K562 (cell line): ENCODE results near the gene PLEKHF1.

Source experiments
- CREB1 ChIP-seq, 2 experiments: sonication (generic) in 1 of 2; formaldehyde crosslinking in 1 of 2; IDR thresholded peaks; 2 replicates each; pipeline versions ENCODE4 v1.6.1 to v1.8.0; 2012 to 2022; ENCODE audit warnings: inconsistent platforms in 1 of 2, mild to moderate bottlenecking in 1 of 2, missing genetic modification reagents in 1 of 2, moderate library complexity in 1 of 2
- KDM4B ChIP-seq, 2 experiments: fragments of 450-650 bp in 1 of 2; sonication (generic) in 1 of 2; IDR thresholded peaks; 2 replicates each; pipeline ENCODE4 v1.6.1; 2016 to 2017; ENCODE audit warnings: borderline replicate concordance in 2 of 2, antibody characterized with exemption in 1 of 2, low read depth in 1 of 2, mild to moderate bottlenecking in 1 of 2
- MYC ChIP-seq, 2 experiments: fragments of 250-450 bp in 1 of 2; sonication (Bioruptor Pico) in 1 of 2; IDR thresholded peaks; 2 replicates each; pipeline versions ENCODE4 v1.5.1 to v1.6.1; 2012 to 2021; ENCODE audit warnings: low read depth in 2 of 2, borderline replicate concordance in 1 of 2, improper control_type of control experiment in 1 of 2, low read length in 1 of 2, mild to moderate bottlenecking in 1 of 2, moderate library complexity in 1 of 2
- POLR2A ChIP-seq: fragments of 450-650 bp; conservative IDR thresholded peaks from 2 replicates; pipeline ENCODE4 v1.6.1; 2016
- RAD21 ChIP-seq, 2 experiments: fragments of 250-450 bp in 1 of 2; fragments of 450-650 bp in 1 of 2; sonication (Bioruptor Pico) in 1 of 2; formaldehyde crosslinking in 1 of 2; IDR thresholded peaks in 1 of 2; conservative IDR thresholded peaks in 1 of 2; 2 replicates each; pipeline versions ENCODE4 v1.4.0 to v1.8.0; 2020 to 2022; ENCODE audit warnings: mild to moderate bottlenecking in 2 of 2, moderate library complexity in 1 of 2
- TEAD1 ChIP-seq, 2 experiments: fragments of 450-650 bp in 1 of 2; sonication (generic) in 1 of 2; formaldehyde crosslinking; IDR thresholded peaks; 2 replicates each; pipeline versions ENCODE4 v1.4.0 to v1.8.0; 2020 to 2022; ENCODE audit warnings: mild to moderate bottlenecking in 2 of 2, missing genetic modification reagents in 1 of 2
- TEAD4 ChIP-seq, 2 experiments: sonication (generic) in 1 of 2; formaldehyde crosslinking in 1 of 2; IDR thresholded peaks; 2 replicates each; pipeline versions ENCODE4 v1.6.1 to v1.8.0; 2012 to 2022; ENCODE audit warnings: borderline replicate concordance in 1 of 2, inconsistent platforms in 1 of 2, low read length in 1 of 2, mild to moderate bottlenecking in 1 of 2, missing genetic modification reagents in 1 of 2
- ZFP36 ChIP-seq: fragments of 150-350 bp; IDR thresholded peaks from 2 replicates; pipeline ENCODE4 v1.6.1; 2018; ENCODE audit warnings: low read length, low read depth; ENCODE audit not compliant: partially characterized antibody
- ZKSCAN1 ChIP-seq: fragments of 150-350 bp; IDR thresholded peaks from 2 replicates; pipeline ENCODE4 v1.6.1; 2016; ENCODE audit warnings: low read depth, low read length
- TF ChIP-seq, protein P1 (sequence below): sonication (generic); formaldehyde crosslinking; IDR thresholded peaks from 2 replicates; pipeline ENCODE4 v1.8.0; 2022; ENCODE audit warnings: mild to moderate bottlenecking, low read depth, missing genetic modification reagents
- TF ChIP-seq, protein P2 (sequence below), 3 experiments: IDR thresholded peaks in 2 of 3; conservative IDR thresholded peaks in 1 of 3; 2 replicates each; pipeline ENCODE4 v1.5.1; 2011 to 2012; ENCODE audit warnings: low read length in 3 of 3, mild to moderate bottlenecking in 3 of 3, control low read depth in 2 of 3, improper control_type of control experiment in 1 of 3, inconsistent platforms in 1 of 3, low read depth in 1 of 3, mixed read lengths in 1 of 3, moderate library complexity in 1 of 3; ENCODE audit not compliant: insufficient read depth in 2 of 3
- TF ChIP-seq, protein P3 (sequence below): fragments of 200-400 bp; formaldehyde crosslinking; IDR thresholded peaks from 2 replicates; pipeline ENCODE4 v1.6.1; 2017; ENCODE audit warnings: mild to moderate bottlenecking, low read depth, low read length, moderate library complexity

DNA sequence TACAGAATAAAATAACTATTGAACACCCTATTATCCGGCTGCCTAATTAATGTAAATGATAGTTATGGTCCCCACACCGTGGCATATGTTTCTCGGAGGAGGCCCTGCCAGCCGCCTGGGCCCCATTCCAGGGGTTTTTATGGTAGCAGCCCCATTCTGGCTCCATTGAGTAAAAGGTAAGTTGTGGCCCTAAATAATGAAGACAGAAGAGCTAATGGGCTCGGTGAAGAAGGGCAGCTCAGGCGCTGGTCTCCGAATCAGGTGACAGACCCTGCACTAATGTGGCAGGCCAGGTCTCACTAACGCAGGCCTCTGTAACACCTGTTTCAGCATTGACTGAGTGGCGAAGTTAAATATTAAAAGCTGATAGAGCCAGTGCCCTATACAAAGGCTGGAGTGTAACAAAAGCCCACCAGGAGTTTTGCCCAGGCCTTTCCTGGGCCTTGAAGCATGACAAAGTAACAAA lies 40.0 kb upstream of the PLEKHF1 start:
- no peak for TF ChIP-seq TEAD4 (IDR thresholded peaks at IDR 0.05; ENCODE audit: low read length)
- TF ChIP-seq TEAD4 (CRISPR knock-in tag; IDR thresholded peaks at IDR 0.05; ENCODE audit: borderline replicate concordance) = no peak
- no peak for TF ChIP-seq ZFP36
- TF ChIP-seq, protein P1, sequence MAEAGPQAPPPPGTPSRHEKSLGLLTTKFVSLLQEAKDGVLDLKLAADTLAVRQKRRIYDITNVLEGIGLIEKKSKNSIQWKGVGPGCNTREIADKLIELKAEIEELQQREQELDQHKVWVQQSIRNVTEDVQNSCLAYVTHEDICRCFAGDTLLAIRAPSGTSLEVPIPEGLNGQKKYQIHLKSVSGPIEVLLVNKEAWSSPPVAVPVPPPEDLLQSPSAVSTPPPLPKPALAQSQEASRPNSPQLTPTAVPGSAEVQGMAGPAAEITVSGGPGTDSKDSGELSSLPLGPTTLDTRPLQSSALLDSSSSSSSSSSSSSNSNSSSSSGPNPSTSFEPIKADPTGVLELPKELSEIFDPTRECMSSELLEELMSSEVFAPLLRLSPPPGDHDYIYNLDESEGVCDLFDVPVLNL (CRISPR knock-in tag) = no peak
- no peak for TF ChIP-seq ZKSCAN1
- no peak for TF ChIP-seq POLR2A
- TF ChIP-seq, protein P2, sequence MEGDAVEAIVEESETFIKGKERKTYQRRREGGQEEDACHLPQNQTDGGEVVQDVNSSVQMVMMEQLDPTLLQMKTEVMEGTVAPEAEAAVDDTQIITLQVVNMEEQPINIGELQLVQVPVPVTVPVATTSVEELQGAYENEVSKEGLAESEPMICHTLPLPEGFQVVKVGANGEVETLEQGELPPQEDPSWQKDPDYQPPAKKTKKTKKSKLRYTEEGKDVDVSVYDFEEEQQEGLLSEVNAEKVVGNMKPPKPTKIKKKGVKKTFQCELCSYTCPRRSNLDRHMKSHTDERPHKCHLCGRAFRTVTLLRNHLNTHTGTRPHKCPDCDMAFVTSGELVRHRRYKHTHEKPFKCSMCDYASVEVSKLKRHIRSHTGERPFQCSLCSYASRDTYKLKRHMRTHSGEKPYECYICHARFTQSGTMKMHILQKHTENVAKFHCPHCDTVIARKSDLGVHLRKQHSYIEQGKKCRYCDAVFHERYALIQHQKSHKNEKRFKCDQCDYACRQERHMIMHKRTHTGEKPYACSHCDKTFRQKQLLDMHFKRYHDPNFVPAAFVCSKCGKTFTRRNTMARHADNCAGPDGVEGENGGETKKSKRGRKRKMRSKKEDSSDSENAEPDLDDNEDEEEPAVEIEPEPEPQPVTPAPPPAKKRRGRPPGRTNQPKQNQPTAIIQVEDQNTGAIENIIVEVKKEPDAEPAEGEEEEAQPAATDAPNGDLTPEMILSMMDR (IDR thresholded peaks at IDR 0.05 in 2 of 3, conservative IDR thresholded peaks at IDR 0.05 in 1 of 3; ENCODE audit: insufficient read depth in 2 of 3, low read depth in 1 of 3, low read length in 3 of 3) = no peak
- no peak for TF ChIP-seq MYC (IDR thresholded peaks at IDR 0.05; ENCODE audit: low read depth, low read length)
- TF ChIP-seq MYC (CRISPR knock-in tag; IDR thresholded peaks at IDR 0.05; ENCODE audit: borderline replicate concordance, low read depth) = no peak
- TF ChIP-seq, protein P3, sequence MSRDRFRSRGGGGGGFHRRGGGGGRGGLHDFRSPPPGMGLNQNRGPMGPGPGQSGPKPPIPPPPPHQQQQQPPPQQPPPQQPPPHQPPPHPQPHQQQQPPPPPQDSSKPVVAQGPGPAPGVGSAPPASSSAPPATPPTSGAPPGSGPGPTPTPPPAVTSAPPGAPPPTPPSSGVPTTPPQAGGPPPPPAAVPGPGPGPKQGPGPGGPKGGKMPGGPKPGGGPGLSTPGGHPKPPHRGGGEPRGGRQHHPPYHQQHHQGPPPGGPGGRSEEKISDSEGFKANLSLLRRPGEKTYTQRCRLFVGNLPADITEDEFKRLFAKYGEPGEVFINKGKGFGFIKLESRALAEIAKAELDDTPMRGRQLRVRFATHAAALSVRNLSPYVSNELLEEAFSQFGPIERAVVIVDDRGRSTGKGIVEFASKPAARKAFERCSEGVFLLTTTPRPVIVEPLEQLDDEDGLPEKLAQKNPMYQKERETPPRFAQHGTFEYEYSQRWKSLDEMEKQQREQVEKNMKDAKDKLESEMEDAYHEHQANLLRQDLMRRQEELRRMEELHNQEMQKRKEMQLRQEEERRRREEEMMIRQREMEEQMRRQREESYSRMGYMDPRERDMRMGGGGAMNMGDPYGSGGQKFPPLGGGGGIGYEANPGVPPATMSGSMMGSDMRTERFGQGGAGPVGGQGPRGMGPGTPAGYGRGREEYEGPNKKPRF = no peak
- TF ChIP-seq TEAD1 (CRISPR knock-in tag; IDR thresholded peaks at IDR 0.05) = no peak
- TF ChIP-seq RAD21 (CRISPR knock-in tag; conservative IDR thresholded peaks at IDR 0.05 in 1 of 2, IDR thresholded peaks at IDR 0.05 in 1 of 2) = no peak
- TF ChIP-seq KDM4B (IDR thresholded peaks at IDR 0.05; ENCODE audit: borderline replicate concordance in 2 of 2, low read depth in 1 of 2) = no peak
- no peak for TF ChIP-seq CREB1 (IDR thresholded peaks at IDR 0.05)
- TF ChIP-seq CREB1 (CRISPR knock-in tag; IDR thresholded peaks at IDR 0.05) = no peak
